Activated CD8-positive, alpha-beta memory T cell treated with anti-CD3 and anti-CD28 coated beads for 48 hours (primary cell): Measurements from ENCODE around the gene BBS10.
"Not testable (repeated sequence)": the region's sequence is repeated elsewhere in the genome, so short reads cannot be mapped to it uniquely, and the experiment has no call there.

Experiments
- DNase-seq, 3 experiments: peaks; one replicate each; pipeline ENCODE4 v3.0.0-alpha.2; 2020; ENCODE audit warnings: low read depth in 2 of 3, low spot score in 2 of 3

Gene BBS10

GRCh38 chr12:76332606-76333005 lies 15.6 kb downstream of the BBS10 start:
- DNase-seq, result no peak

- DNase-seq, result no peak
Measured at GRCh38 chr12:76329606-76330005, 18.6 kb downstream of the BBS10 start.

- no peak for DNase-seq
Measured at GRCh38 chr12:76329159-76329558, 19.1 kb downstream of the BBS10 start.

- not testable (repeated sequence) for DNase-seq
Measured at GRCh38 chr12:76319595-76320319, 28.5 kb downstream of the BBS10 start.

- DNase-seq, result no peak
Measured at GRCh38 chr12:76318773-76319594, 29.2 kb downstream of the BBS10 start.

- DNase-seq, result no peak
Measured at GRCh38 chr12:76317976-76318375, 30.2 kb downstream of the BBS10 start.

GRCh38 chr12:76316468-76316867 lies 31.7 kb downstream of the BBS10 start:
- no peak for DNase-seq

- no peak for DNase-seq
Measured at GRCh38 chr12:76313299-76313698, 34.9 kb downstream of the BBS10 start.

- no peak for DNase-seq
Measured at GRCh38 chr12:76312315-76312714, 35.9 kb downstream of the BBS10 start.

GRCh38 chr12:76311796-76312195 lies 36.4 kb downstream of the BBS10 start:
- DNase-seq, result no peak

- no peak for DNase-seq
Measured at GRCh38 chr12:76310110-76310509, 38.1 kb downstream of the BBS10 start.

- DNase-seq, result no peak
Measured at GRCh38 chr12:76308866-76309265, 39.3 kb downstream of the BBS10 start.

- DNase-seq, result no peak
Measured at GRCh38 chr12:76307083-76307482, 41.1 kb downstream of the BBS10 start.

GRCh38 chr12:76303989-76304460 lies 44.2 kb downstream of the BBS10 start:
- DNase-seq, result no peak

- no peak for DNase-seq
Measured at GRCh38 chr12:76303365-76303764, 44.9 kb downstream of the BBS10 start.

- DNase-seq, result no peak
Measured at GRCh38 chr12:76300297-76300665, 47.9 kb downstream of the BBS10 start.

- no peak for DNase-seq
Measured at GRCh38 chr12:76299536-76300296, 48.5 kb downstream of the BBS10 start.
